OCI-LY3 (cell line): Measurements from ENCODE around the gene SOX21.

Experiments used
- H2AFZ ChIP-seq: fragments of 200-600, 300-600 bp; shearing (Covaris generic); 2 replicates; pipeline ENCODE4 v1.6.0; 2014; ENCODE audit warnings: antibody characterized with exemption, low read depth, low read length
- H3K27ac ChIP-seq: fragments of 200-600, 300-600 bp; sonication (generic); 2 replicates; pipeline ENCODE4 v1.5.1; 2014; ENCODE audit warnings: mild to moderate bottlenecking, low read length, moderate library complexity, mixed read lengths
- H3K27me3 ChIP-seq: fragments of 200-600, 300-600 bp; sonication (generic); 2 replicates; pipeline ENCODE4 v1.6.1; 2014; ENCODE audit warnings: low read depth, low read length, mixed read lengths
- H3K36me3 ChIP-seq: fragments of 200-600, 300-600 bp; sonication (generic); replicated peaks from 2 replicates; pipeline ENCODE3; 2014; ENCODE audit warnings: low read depth, low read length, mixed read lengths
- H3K4me1 ChIP-seq: fragments of 300-600, 200-600 bp; sonication (generic); 2 replicates; pipeline ENCODE4 v1.6.1; 2014; ENCODE audit warnings: low read length, mixed read lengths
- H3K4me2 ChIP-seq: fragments of 200-600, 300-600 bp; sonication (generic); 2 replicates; pipeline ENCODE4 v1.6.1; 2014; ENCODE audit warnings: low read length, mixed read lengths
- H3K4me3 ChIP-seq: fragments of 300-600, 200-600 bp; sonication (generic); 2 replicates; pipeline ENCODE4 v1.5.1; 2014; ENCODE audit warnings: antibody characterized with exemption, mild to moderate bottlenecking, low read length, moderate library complexity
- H3K79me2 ChIP-seq: fragments of 300-600, 200-600 bp; shearing (Covaris generic); 2 replicates; pipeline ENCODE4 v1.6.1; 2014; ENCODE audit warnings: mild to moderate bottlenecking, low read length, mixed read lengths
- H3K9ac ChIP-seq: fragments of 300-600, 200-600 bp; shearing (Covaris generic); 2 replicates; pipeline ENCODE4 v1.6.0; 2014; ENCODE audit warnings: mild to moderate bottlenecking, low read length, moderate library complexity
- H3K9me3 ChIP-seq: fragments of 200-600, 300-600 bp; shearing (Covaris generic); 2 replicates; pipeline ENCODE4 v1.6.1; 2014; ENCODE audit warnings: low read length, mixed read lengths; ENCODE audit not compliant: insufficient read depth
- H4K20me1 ChIP-seq: fragments of 200-600, 300-600 bp; sonication (generic); 2 replicates; pipeline ENCODE4 v1.6.1; 2016; ENCODE audit warnings: low read length, mixed read lengths; ENCODE audit not compliant: insufficient read depth
- CTCF ChIP-seq: fragments of 200-600, 300-600 bp; sonication (generic); IDR thresholded peaks from 2 replicates; pipeline ENCODE4 v1.5.1; 2014; ENCODE audit warnings: antibody characterized with exemption, low read length, low read depth
- EZH2phosphoT487 ChIP-seq: fragments of 200-600 bp; shearing (Covaris generic); IDR thresholded peaks from 2 replicates; pipeline ENCODE4 v1.6.1; 2018; ENCODE audit warnings: antibody characterized with exemption, mixed run types, low read depth

SOX21 gene

GRCh38 chr13:94672400-94672799 lies 39.9 kb downstream of the SOX21 start:
- Histone ChIP-seq H3K36me3 (no peaks in the 10 kb centered on the region), H3K27me3 (peaks cover 11% of the 10 kb centered on the region), H3K4me2 (no peak overlapping the region), H3K9me3 (0 out of 2 replicates have a peak, but pooled peaks cover 4% of the 10 kb centered on the region), H2AFZ (no peak overlapping the region), H4K20me1 (no peaks in the 10 kb centered on the region), H3K27ac (no peak overlapping the region), H3K9ac (no peak overlapping the region), H3K4me3 (no peak overlapping the region), H3K79me2 (no peaks in the 10 kb centered on the region), H3K4me1 (no peaks in the 10 kb centered on the region)
- no peak for TF ChIP-seq CTCF
- no peak for TF ChIP-seq EZH2phosphoT487

- no peak overlapping the region for H3K9ac ChIP-seq
- H3K4me3 ChIP-seq: no peak overlapping the region
- no peak overlapping the region for H2AFZ ChIP-seq
- H3K9me3 ChIP-seq: 0 out of 2 replicates have a peak, but pooled peaks cover 4% of the 10 kb centered on the region
- peaks cover 25% of the 10 kb centered on the region for H3K27me3 ChIP-seq
- H4K20me1 ChIP-seq: no peaks in the 10 kb centered on the region
- no peaks in the 10 kb centered on the region for H3K4me1 ChIP-seq
- H3K4me2 ChIP-seq: no peak overlapping the region
- TF ChIP-seq CTCF (no peak), EZH2phosphoT487 (no peak)
- no peaks in the 10 kb centered on the region for H3K36me3 ChIP-seq
- no peak overlapping the region for H3K27ac ChIP-seq
- H3K79me2 ChIP-seq: no peaks in the 10 kb centered on the region
Measured at GRCh38 chr13:94667190-94667589, 45.2 kb downstream of the SOX21 start.

- Histone ChIP-seq H3K27me3 (peaks cover 27% of the 10 kb centered on the region), H3K9ac (no peak overlapping the region), H3K4me2 (no peak overlapping the region), H3K79me2 (no peaks in the 10 kb centered on the region), H3K36me3 (no peaks in the 10 kb centered on the region), H3K9me3 (0 out of 2 replicates have a peak, but pooled peaks cover 4% of the 10 kb centered on the region), H3K4me1 (0 out of 2 replicates have a peak, but pooled peaks cover under 1% of the 10 kb centered on the region), H4K20me1 (no peaks in the 10 kb centered on the region), H3K4me3 (no peak overlapping the region), H2AFZ (no peak overlapping the region), H3K27ac (no peak overlapping the region)
- TF ChIP-seq EZH2phosphoT487 (no peak), CTCF (no peak)
Measured at GRCh38 chr13:94666065-94666464, 46.3 kb downstream of the SOX21 start.

- Histone ChIP-seq H3K4me3 (no peak overlapping the region), H2AFZ (no peak overlapping the region), H3K9me3 (0 out of 2 replicates have a peak, but pooled peaks cover 4% of the 10 kb centered on the region), H3K27ac (no peak overlapping the region), H3K4me2 (no peak overlapping the region), H4K20me1 (no peaks in the 10 kb centered on the region), H3K27me3 (peaks cover 27% of the 10 kb centered on the region), H3K79me2 (no peaks in the 10 kb centered on the region), H3K36me3 (no peaks in the 10 kb centered on the region), H3K9ac (no peak overlapping the region), H3K4me1 (0 out of 2 replicates have a peak, but pooled peaks cover 5% of the 10 kb centered on the region)
- TF ChIP-seq CTCF: no peak
- no peak for TF ChIP-seq EZH2phosphoT487
Measured at GRCh38 chr13:94664889-94665288, 47.5 kb downstream of the SOX21 start.
